ENCODE measurements around the gene CALHM2.

Gene CALHM2

GRCh38 chr10:103450201-103450695 is 1.9 kb downstream of the CALHM2 start:
- peak overlapping the region; percentile 77 for H3K4me3 ChIP-seq (ENCODE audit: low read depth, low read length)
- DNase-seq (ENCODE audit: low read depth, low spot score) = no peak
- TF ChIP-seq CTCF (IDR thresholded peaks at IDR 0.05; ENCODE audit: insufficient read depth, low read length, missing control alignments) = no peak
- ChIA-PET POLR2A (no interaction called here), CTCF (interaction anchor here (1.2 to 6.8 kb wide), 3 partner anchors 34 to 38 kb away, joined by 4 to 84 read pairs (median 4); no protein-coding TSS in a partner anchor)

- TF ChIP-seq CTCF (IDR thresholded peaks at IDR 0.05; ENCODE audit: insufficient read depth, low read length, missing control alignments) = no peak
- no peak for DNase-seq (ENCODE audit: low read depth, low spot score)
- ChIA-PET CTCF (interaction anchor here (0.6 to 6.8 kb wide), 4 partner anchors 33 to 200 kb away, joined by 3 to 84 read pairs (median 4); no protein-coding TSS in a partner anchor), POLR2A (no interaction called here)
- no peak overlapping the region; the same call in 1 of the 2 replicates for H3K4me3 ChIP-seq (ENCODE audit: low read depth, low read length)
Observed at GRCh38 chr10:103449208-103450144, 2.7 kb downstream of the CALHM2 start.

- no peak for TF ChIP-seq CTCF (IDR thresholded peaks at IDR 0.05; ENCODE audit: insufficient read depth, low read length, missing control alignments)
- ChIA-PET CTCF (interaction anchor here (0.6 to 6.8 kb wide), 2 partner anchors 36 to 200 kb away, joined by 3 to 84 read pairs; no protein-coding TSS in a partner anchor), POLR2A (no interaction called here)
- DNase-seq (ENCODE audit: low read depth, low spot score) = peak; percentile 47
- H3K4me3 ChIP-seq (ENCODE audit: low read depth, low read length) = no peak overlapping the region
Observed at GRCh38 chr10:103448746-103449145, 3.4 kb downstream of the CALHM2 start.

- ChIA-PET POLR2A (no interaction called here), CTCF (interaction anchor here (0.6 to 1.0 kb wide), 3 partner anchors 28 to 38 kb away, joined by 3 to 4 read pairs (median 3); no protein-coding TSS in a partner anchor)
- no peak overlapping the region for H3K4me3 ChIP-seq (ENCODE audit: low read depth, low read length)
- DNase-seq (ENCODE audit: low read depth, low spot score) = no peak
- TF ChIP-seq CTCF (IDR thresholded peaks at IDR 0.05; ENCODE audit: insufficient read depth, low read length, missing control alignments) = no peak
Observed at GRCh38 chr10:103447187-103447586, 5.0 kb downstream of the CALHM2 start.

- no peak overlapping the region for H3K4me3 ChIP-seq (ENCODE audit: low read depth, low read length)
- TF ChIP-seq CTCF (IDR thresholded peaks at IDR 0.05; ENCODE audit: insufficient read depth, low read length, missing control alignments) = no peak
Observed at GRCh38 chr10:103445767-103446567, 6.2 kb downstream of the CALHM2 start.

More at GRCh38 chr10:103445767-103446567, 6.2 kb downstream of the CALHM2 start:
- CTCF ChIA-PET = interaction anchor here (1.4 to 5.0 kb wide), 3 partner anchors 29 to 37 kb away, joined by 3 to 18 read pairs (median 7); no protein-coding TSS in a partner anchor
- no peak for DNase-seq (ENCODE audit: low read depth, low spot score)
- POLR2A ChIA-PET = no interaction called here
